ENCODE data around the gene SEMA4C. TPM values are rescaled to one million over a fixed set of nuclear protein-coding genes. Genes with fewer than 3 reads are reported as not detected.

The SEMA4C gene
- polyA plus RNA-seq, 1 of the 3 experiments (the other 2 are of a cell fraction), result 34.8 TPM

GRCh38 chr2:96810783-96811192, 59.1 kb downstream of the SEMA4C start (continued):
- TF ChIP-seq, protein P1, sequence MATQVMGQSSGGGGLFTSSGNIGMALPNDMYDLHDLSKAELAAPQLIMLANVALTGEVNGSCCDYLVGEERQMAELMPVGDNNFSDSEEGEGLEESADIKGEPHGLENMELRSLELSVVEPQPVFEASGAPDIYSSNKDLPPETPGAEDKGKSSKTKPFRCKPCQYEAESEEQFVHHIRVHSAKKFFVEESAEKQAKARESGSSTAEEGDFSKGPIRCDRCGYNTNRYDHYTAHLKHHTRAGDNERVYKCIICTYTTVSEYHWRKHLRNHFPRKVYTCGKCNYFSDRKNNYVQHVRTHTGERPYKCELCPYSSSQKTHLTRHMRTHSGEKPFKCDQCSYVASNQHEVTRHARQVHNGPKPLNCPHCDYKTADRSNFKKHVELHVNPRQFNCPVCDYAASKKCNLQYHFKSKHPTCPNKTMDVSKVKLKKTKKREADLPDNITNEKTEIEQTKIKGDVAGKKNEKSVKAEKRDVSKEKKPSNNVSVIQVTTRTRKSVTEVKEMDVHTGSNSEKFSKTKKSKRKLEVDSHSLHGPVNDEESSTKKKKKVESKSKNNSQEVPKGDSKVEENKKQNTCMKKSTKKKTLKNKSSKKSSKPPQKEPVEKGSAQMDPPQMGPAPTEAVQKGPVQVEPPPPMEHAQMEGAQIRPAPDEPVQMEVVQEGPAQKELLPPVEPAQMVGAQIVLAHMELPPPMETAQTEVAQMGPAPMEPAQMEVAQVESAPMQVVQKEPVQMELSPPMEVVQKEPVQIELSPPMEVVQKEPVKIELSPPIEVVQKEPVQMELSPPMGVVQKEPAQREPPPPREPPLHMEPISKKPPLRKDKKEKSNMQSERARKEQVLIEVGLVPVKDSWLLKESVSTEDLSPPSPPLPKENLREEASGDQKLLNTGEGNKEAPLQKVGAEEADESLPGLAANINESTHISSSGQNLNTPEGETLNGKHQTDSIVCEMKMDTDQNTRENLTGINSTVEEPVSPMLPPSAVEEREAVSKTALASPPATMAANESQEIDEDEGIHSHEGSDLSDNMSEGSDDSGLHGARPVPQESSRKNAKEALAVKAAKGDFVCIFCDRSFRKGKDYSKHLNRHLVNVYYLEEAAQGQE (IDR thresholded peaks at IDR 0.05; ENCODE audit: low read depth, low read length), result no peak

GRCh38 chr2:96809951-96810782, 59.7 kb downstream of the SEMA4C start:
- H4K20me1 ChIP-seq (ENCODE audit: insufficient read depth), result no peaks in the 10 kb centered on the region
- H3K79me2 ChIP-seq (ENCODE audit: insufficient read depth), result no peaks in the 10 kb centered on the region
- no peak overlapping the region for H3K4me2 ChIP-seq
- H3K9me2 ChIP-seq, result no peaks in the 10 kb centered on the region
- peaks cover 0 to 12% of the 10 kb centered on the region in 2 experiments; a peak in 2 of 4 replicates for H3K4me1 ChIP-seq (ENCODE audit: control insufficient read depth in 1 of 2, insufficient read depth in 2 of 2, low read depth in 1 of 2, low read length in 1 of 2)
- no peak overlapping the region for H3K4me3 ChIP-seq (ENCODE audit: low read depth in 2 of 2, low read length in 1 of 2)
- no peak overlapping the region for H2AFZ ChIP-seq (ENCODE audit: low read depth)
- H3K9ac ChIP-seq, result no peak overlapping the region
- peak overlapping the region in 1 of 2 experiments; percentile 30; a peak in 1 of 4 replicates for H3K27ac ChIP-seq (ENCODE audit: low read depth in 2 of 2, low read length in 1 of 2)
- DNase-seq, result no peak
- no peaks in the 10 kb centered on the region for H3K27me3 ChIP-seq (ENCODE audit: insufficient read depth)
- 0 out of 2 replicates have a peak, but pooled peaks have one; percentile 10 for TF ChIP-seq GATA2 (CRISPR knock-in tag; IDR thresholded peaks at IDR 0.05)
- TF ChIP-seq, protein P2, sequence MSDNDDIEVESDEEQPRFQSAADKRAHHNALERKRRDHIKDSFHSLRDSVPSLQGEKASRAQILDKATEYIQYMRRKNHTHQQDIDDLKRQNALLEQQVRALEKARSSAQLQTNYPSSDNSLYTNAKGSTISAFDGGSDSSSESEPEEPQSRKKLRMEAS (IDR thresholded peaks at IDR 0.05; ENCODE audit: low read depth), result no peak
- ChIA-PET POLR2A (interaction anchor here (0.6 to 0.8 kb wide), 2 partner anchors 58 to 97 kb away, joined by 3 read pairs; no protein-coding TSS in a partner anchor), CTCF (interaction anchor here (2.1 kb wide), 1 partner anchor 9 kb away, joined by 9 read pairs; no protein-coding TSS in a partner anchor)
- 79% methylated on average over 10 of the region's 12 CpGs for WGBS (ENCODE audit: low lambda C conversion rate)
- H3K36me3 ChIP-seq (replicated peaks in 1 of 2; ENCODE audit: control insufficient read depth in 1 of 2, insufficient read depth in 2 of 2, low read length in 1 of 2), result peaks cover 0 to 2% of the 10 kb centered on the region in 2 experiments
- H3F3A ChIP-seq (replicated peaks; ENCODE audit: insufficient read depth), result peaks cover 3% of the 10 kb centered on the region
- no peaks in the 10 kb centered on the region for H3K9me3 ChIP-seq

Other genes starting within 250 kb of the SEMA4C start
- 10.1 and 10.7 TPM in 2 replicates for gene KANSL3, start 231.8 kb downstream of the SEMA4C start, polyA plus RNA-seq (2012; rRNA removed)
- gene FER1L5, start 227.3 kb downstream of the SEMA4C start, polyA plus RNA-seq (2012; rRNA removed), result 0.02 TPM in 1 of 2 replicates, not detected in the other
- 17.7 and 21.9 TPM in 2 replicates for gene LMAN2L, start 130.0 kb downstream of the SEMA4C start, polyA plus RNA-seq (2012; rRNA removed)
- gene CNNM4, start 109.2 kb downstream of the SEMA4C start, polyA plus RNA-seq (2012; rRNA removed), result 5.5 TPM in 2 replicates
- 9.3 and 14.7 TPM in 2 replicates for gene CNNM3, start 53.8 kb downstream of the SEMA4C start, polyA plus RNA-seq (2012; rRNA removed)
- gene ANKRD23, start 26.1 kb downstream of the SEMA4C start, polyA plus RNA-seq (2012; rRNA removed), result 3.1 and 3.8 TPM in 2 replicates
- 11.8 and 13.4 TPM in 2 replicates for gene ANKRD39, start 12.1 kb downstream of the SEMA4C start, polyA plus RNA-seq (2012; rRNA removed)
- gene FAM178B, start 116.5 kb upstream of the SEMA4C start, polyA plus RNA-seq (2012; rRNA removed), result not detected in 2 replicates
- gene FAHD2B, start 224.8 kb upstream of the SEMA4C start, polyA plus RNA-seq (2012; rRNA removed), result 13.3 and 13.6 TPM in 2 replicates
- 2.9 and 3.0 TPM in 2 replicates for gene ANKRD36, start 243.1 kb upstream of the SEMA4C start, polyA plus RNA-seq (2012; rRNA removed)

Measured in SK-N-SH (cell line).